ENCODE measurements around the gene DEF6. TPM values are rescaled to one million over a fixed set of nuclear protein-coding genes. Genes with fewer than 3 reads are reported as not detected.
"Not testable (repeated sequence)": the region's sequence is repeated elsewhere in the genome, so short reads cannot be mapped to it uniquely, and the experiment has no call there.

DEF6 gene
- total RNA-seq, 3 donors from 2014 or later (not counting 1 experiment from before 2014, with no cell fraction given), result 232 to 297 (median 241) TPM

GRCh38 chr6:35304299-35304698, 6.7 kb downstream of the DEF6 start:
- peaks cover 17% of the 10 kb centered on the region for H3K36me3 ChIP-seq (ENCODE audit: control insufficient read depth, insufficient read depth, low read length)
- no peak for TF ChIP-seq CTCF (IDR thresholded peaks at IDR 0.05)
- peaks cover 75% of the 10 kb centered on the region for H3K4me1 ChIP-seq (ENCODE audit: control insufficient read depth, insufficient read depth, low read length)
- Mint-ChIP-seq H3K27me3 (ENCODE audit: low read depth in 2 of 2) (no peaks in the 10 kb centered on the region), H3K9me3 (no peaks in the 10 kb centered on the region), H3K4me3 (peak overlapping the region; percentile 89), H3K36me3 (peaks cover 8% of the 10 kb centered on the region), H3K27ac (peak overlapping the region; percentile 97 to 98), H3K4me1 (peaks cover 65 to 78% of the 10 kb centered on the region in 2 donors)
- no peaks in the 10 kb centered on the region for H3K9me3 ChIP-seq (ENCODE audit: control insufficient read depth, insufficient read depth, low read length)
- ATAC-seq (no peak), DNase-seq (no peak)
- intact Hi-C loops (cut with micrococcal nuclease), result no loop called here
- 77% methylated on average over 1 of the region's 1 CpG for WGBS (ENCODE audit: insufficient coverage)
- H3K27me3 ChIP-seq (ENCODE audit: control insufficient read depth, insufficient read depth, low read length), result no peaks in the 10 kb centered on the region
- no peak overlapping the region for H3K4me3 ChIP-seq (ENCODE audit: low read length)
- H3K27ac ChIP-seq (ENCODE audit: low read length), result peak overlapping the region; percentile 97

GRCh38 chr6:35305117-35305516, 7.5 kb downstream of the DEF6 start:
- no peaks in the 10 kb centered on the region for H3K27me3 Mint-ChIP-seq (ENCODE audit: low read depth in 2 of 2)
- H3K4me1 ChIP-seq (ENCODE audit: control insufficient read depth, insufficient read depth, low read length), result peaks cover 75% of the 10 kb centered on the region
- no peak for TF ChIP-seq CTCF (IDR thresholded peaks at IDR 0.05)
- 84% methylated on average over 6 of the region's 8 CpGs for WGBS (ENCODE audit: insufficient coverage)
- intact Hi-C loops (cut with micrococcal nuclease), result no loop called here
- ATAC-seq (no peak), DNase-seq (peak in 1 of 2 donors; percentile 73)
- no peak overlapping the region for H3K4me3 Mint-ChIP-seq
- H3K36me3 ChIP-seq (ENCODE audit: control insufficient read depth, insufficient read depth, low read length), result peaks cover 24% of the 10 kb centered on the region
- H3K9me3 ChIP-seq (ENCODE audit: control insufficient read depth, insufficient read depth, low read length), result no peaks in the 10 kb centered on the region
- H3K36me3 Mint-ChIP-seq, result peaks cover 8% of the 10 kb centered on the region
- no peaks in the 10 kb centered on the region for H3K27me3 ChIP-seq (ENCODE audit: control insufficient read depth, insufficient read depth, low read length)
- peak overlapping the region; percentile 97 for H3K27ac ChIP-seq (ENCODE audit: low read length)
- H3K9me3 Mint-ChIP-seq, result no peaks in the 10 kb centered on the region
- peak overlapping the region; percentile 40 to 98 for H3K27ac Mint-ChIP-seq
- peaks cover 65 to 78% of the 10 kb centered on the region in 2 donors for H3K4me1 Mint-ChIP-seq
- no peak overlapping the region for H3K4me3 ChIP-seq (ENCODE audit: low read length)

- 93% methylated on average over 15 of the region's 15 CpGs for WGBS (ENCODE audit: insufficient coverage)
- H3K27ac Mint-ChIP-seq, result peak overlapping the region; percentile 92 to 96
Measured at GRCh38 chr6:35307138-35307537, 9.5 kb downstream of the DEF6 start.

GRCh38 chr6:35308543-35308942, 10.9 kb downstream of the DEF6 start:
- intact Hi-C loops (cut with micrococcal nuclease); H3K4me3 Mint-ChIP-seq; H3K36me3 Mint-ChIP-seq; DNase-seq; H3K9me3 ChIP-seq (ENCODE audit: control insufficient read depth, insufficient read depth, low read length); H3K9me3 Mint-ChIP-seq; H3K27me3 ChIP-seq (ENCODE audit: control insufficient read depth, insufficient read depth, low read length); H3K27me3 Mint-ChIP-seq (ENCODE audit: low read depth in 2 of 2); H3K4me3 ChIP-seq (ENCODE audit: low read length); ATAC-seq; H3K27ac ChIP-seq (ENCODE audit: low read length): not testable (repeated sequence)
- no CpG with 5 or more reads among the region's 2 CpGs for WGBS (ENCODE audit: insufficient coverage)
- peaks cover 68% of the 10 kb centered on the region for H3K4me1 ChIP-seq (ENCODE audit: control insufficient read depth, insufficient read depth, low read length)
- peaks cover 41% of the 10 kb centered on the region for H3K36me3 ChIP-seq (ENCODE audit: control insufficient read depth, insufficient read depth, low read length)
- Mint-ChIP-seq H3K27ac (peak overlapping the region; percentile 92 to 96), H3K4me1 (peaks cover 76 to 79% of the 10 kb centered on the region in 2 donors)

More at GRCh38 chr6:35307138-35307537, 9.5 kb downstream of the DEF6 start:
- H3K36me3 Mint-ChIP-seq; H3K4me3 ChIP-seq (ENCODE audit: low read length); ATAC-seq; intact Hi-C loops (cut with micrococcal nuclease); DNase-seq; H3K27me3 ChIP-seq (ENCODE audit: control insufficient read depth, insufficient read depth, low read length); H3K27me3 Mint-ChIP-seq (ENCODE audit: low read depth in 2 of 2); H3K27ac ChIP-seq (ENCODE audit: low read length); H3K9me3 Mint-ChIP-seq; H3K9me3 ChIP-seq (ENCODE audit: control insufficient read depth, insufficient read depth, low read length); H3K4me3 Mint-ChIP-seq: not testable (repeated sequence)
- Histone ChIP-seq H3K4me1 (ENCODE audit: control insufficient read depth, insufficient read depth, low read length) (peaks cover 75% of the 10 kb centered on the region), H3K36me3 (ENCODE audit: control insufficient read depth, insufficient read depth, low read length) (peaks cover 31% of the 10 kb centered on the region)
- H3K4me1 Mint-ChIP-seq, result peaks cover 75 to 79% of the 10 kb centered on the region in 2 donors
